Neural crest cell (in vitro differentiated cells): ENCODE results near the gene FAM219A. TPM values are rescaled to one million over a fixed set of nuclear protein-coding genes. Genes with fewer than 3 reads are reported as not detected.

Source experiments
- DNase-seq: peaks from one replicate; pipeline ENCODE4 v3.0.0; 2021; ENCODE audit warnings: low read depth, mixed read lengths, low spot score
- H3K27ac Mint-ChIP-seq: one replicate; pipeline ENCODE4 v1.8.0; 2021; ENCODE audit warnings: mild to moderate bottlenecking, mixed read lengths; ENCODE audit not compliant: unreplicated experiment
- H3K27me3 Mint-ChIP-seq: 2 replicates; pipeline ENCODE4 v1.8.0; 2021; ENCODE audit warnings: low read depth, mild to moderate bottlenecking, mixed read lengths
- H3K36me3 Mint-ChIP-seq: 2 replicates; pipeline ENCODE4 v1.8.0; 2021; ENCODE audit warnings: low read depth, mild to moderate bottlenecking, mixed read lengths
- H3K4me1 Mint-ChIP-seq: 2 replicates; pipeline ENCODE4 v1.8.0; 2021; ENCODE audit warnings: mixed read lengths
- H3K4me3 Mint-ChIP-seq: one replicate; pipeline ENCODE4 v1.8.0; 2021; ENCODE audit warnings: mild to moderate bottlenecking, mixed read lengths
- H3K9me3 Mint-ChIP-seq: 2 replicates; pipeline ENCODE4 v1.8.0; 2021; ENCODE audit warnings: mixed read lengths
- CTCF ChIP-seq: fragments of 200-600 bp; sonication (generic); conservative IDR thresholded peaks from 2 replicates; pipeline ENCODE4 v1.5.0; 2021; ENCODE audit warnings: antibody characterized with exemption, mild to moderate bottlenecking
- total RNA-seq: library from RNA; stranded (reverse); gene quantifications from 2 replicates; pipeline ENCODE4 v1.2.1, GENCODE V29; 2021

The FAM219A gene
- total RNA-seq, 1 donor from 2014 or later, result 20.9 TPM

GRCh38 chr9:34374905-34375552, 83.3 kb downstream of the FAM219A start:
- H3K27me3 Mint-ChIP-seq, result peaks cover 50% of the 10 kb centered on the region
- DNase-seq, result no peak
- no peak for TF ChIP-seq CTCF
- no peaks in the 10 kb centered on the region for H3K9me3 Mint-ChIP-seq
- peaks cover 9% of the 10 kb centered on the region for H3K36me3 Mint-ChIP-seq
- H3K4me3 Mint-ChIP-seq, result peak overlapping the region; percentile 81
- no peak overlapping the region for H3K27ac Mint-ChIP-seq
- H3K4me1 Mint-ChIP-seq, result peaks cover 24% of the 10 kb centered on the region

GRCh38 chr9:34374339-34374738, 84.0 kb downstream of the FAM219A start:
- TF ChIP-seq CTCF, result no peak
- no peak overlapping the region for H3K27ac Mint-ChIP-seq
- peaks cover 44% of the 10 kb centered on the region for H3K27me3 Mint-ChIP-seq
- no peak for DNase-seq
- no peak overlapping the region for H3K4me3 Mint-ChIP-seq
- H3K9me3 Mint-ChIP-seq, result no peaks in the 10 kb centered on the region
- H3K36me3 Mint-ChIP-seq, result peaks cover 11% of the 10 kb centered on the region
- peaks cover 18% of the 10 kb centered on the region for H3K4me1 Mint-ChIP-seq

DNA sequence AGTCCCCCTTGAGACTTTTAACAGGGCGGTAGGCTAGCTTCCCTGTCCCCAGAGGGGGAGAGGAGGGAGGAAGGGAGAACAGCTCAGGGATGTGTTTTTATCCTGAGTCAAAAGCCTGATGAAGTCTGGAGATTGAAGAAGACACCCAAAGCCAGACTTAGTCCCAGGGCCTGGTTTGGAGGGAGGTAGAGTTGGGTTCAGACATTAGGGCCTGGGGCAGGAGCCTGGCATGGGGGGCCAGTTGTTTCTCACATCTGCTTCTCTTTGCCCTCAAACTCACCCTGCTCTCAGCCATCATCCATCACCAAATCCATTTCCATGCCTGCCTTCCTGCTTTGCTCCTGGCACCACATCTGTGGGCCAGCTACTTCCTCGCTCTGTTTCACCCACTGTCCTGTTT, 84.6 kb downstream of the FAM219A start:
- no peak overlapping the region for H3K27ac Mint-ChIP-seq
- no peaks in the 10 kb centered on the region for H3K9me3 Mint-ChIP-seq
- peaks cover 38% of the 10 kb centered on the region for H3K27me3 Mint-ChIP-seq
- H3K4me3 Mint-ChIP-seq, result no peak overlapping the region
- H3K4me1 Mint-ChIP-seq, result peaks cover 15% of the 10 kb centered on the region
- H3K36me3 Mint-ChIP-seq, result peaks cover 11% of the 10 kb centered on the region
- no peak for DNase-seq
- no peak for TF ChIP-seq CTCF

- DNase-seq, result no peak
- H3K27ac Mint-ChIP-seq, result no peak overlapping the region
These were observed 85.8 kb downstream of the FAM219A start for GRCh38 chr9:34372467-34373011.

GRCh38 chr9:34371886-34372466, 86.4 kb downstream of the FAM219A start:
- peaks cover 12% of the 10 kb centered on the region for H3K4me1 Mint-ChIP-seq
- no peak for DNase-seq
- H3K36me3 Mint-ChIP-seq, result peaks cover 13% of the 10 kb centered on the region
- H3K27ac Mint-ChIP-seq, result no peak overlapping the region
- TF ChIP-seq CTCF, result no peak
- peaks cover 25% of the 10 kb centered on the region for H3K27me3 Mint-ChIP-seq
- no peaks in the 10 kb centered on the region for H3K9me3 Mint-ChIP-seq
- H3K4me3 Mint-ChIP-seq, result no peak overlapping the region

More at GRCh38 chr9:34372467-34373011, 85.8 kb downstream of the FAM219A start:
- Mint-ChIP-seq H3K27me3 (peaks cover 29% of the 10 kb centered on the region), H3K4me1 (peaks cover 15% of the 10 kb centered on the region), H3K36me3 (peaks cover 13% of the 10 kb centered on the region), H3K4me3 (peak overlapping the region; percentile 59), H3K9me3 (no peaks in the 10 kb centered on the region)
- TF ChIP-seq CTCF, result no peak
